DMS 273 (cell line): ENCODE data around the gene MPZL1.
"Not testable (repeated sequence)": the region's sequence is repeated elsewhere in the genome, so short reads cannot be mapped to it uniquely, and the experiment has no call there.

Source experiments
- DNase-seq: peaks from one replicate; lab custom pipeline; 2025; ENCODE audit not compliant: unreplicated experiment; lab: John Stamatoyannopoulos, UW

Gene MPZL1

GRCh38 chr1:167718914-167719691 lies 2.7 kb upstream of the MPZL1 start:
- no peak for DNase-seq

GRCh38 chr1:167719715-167720421 lies 1.9 kb upstream of the MPZL1 start:
- DNase-seq = not testable (repeated sequence)

- peak; percentile 59 for DNase-seq
Measured at GRCh38 chr1:167720965-167721616, 691 bp upstream of the MPZL1 start.

- DNase-seq = peak; percentile 82
Measured at GRCh38 chr1:167722152-167722869, 529 bp downstream of the MPZL1 start.

- peak; percentile 33 for DNase-seq
Measured at GRCh38 chr1:167722870-167723251, 1.1 kb downstream of the MPZL1 start.

- peak; percentile 30 for DNase-seq
Measured at GRCh38 chr1:167723707-167724323, 2.0 kb downstream of the MPZL1 start.

GRCh38 chr1:167726008-167726407 lies 4.2 kb downstream of the MPZL1 start:
- DNase-seq = no peak

GRCh38 chr1:167728818-167729410 lies 7.1 kb downstream of the MPZL1 start:
- no peak for DNase-seq

- no peak for DNase-seq
Measured at GRCh38 chr1:167734227-167734626, 12.4 kb downstream of the MPZL1 start.

GRCh38 chr1:167734841-167735240 lies 13.1 kb downstream of the MPZL1 start:
- no peak for DNase-seq

- DNase-seq = no peak
Measured at GRCh38 chr1:167737169-167737568, 15.4 kb downstream of the MPZL1 start.

GRCh38 chr1:167738158-167738557 lies 16.4 kb downstream of the MPZL1 start:
- DNase-seq = no peak

- no peak for DNase-seq
Measured at GRCh38 chr1:167739752-167740151, 18.0 kb downstream of the MPZL1 start.

- not testable (repeated sequence) for DNase-seq
Measured at GRCh38 chr1:167741103-167741502, 19.3 kb downstream of the MPZL1 start.

- not testable (repeated sequence) for DNase-seq
Measured at GRCh38 chr1:167742392-167743057, 20.7 kb downstream of the MPZL1 start.

GRCh38 chr1:167744901-167745300 lies 23.1 kb downstream of the MPZL1 start:
- DNase-seq = no peak

GRCh38 chr1:167746013-167746672 lies 24.4 kb downstream of the MPZL1 start:
- DNase-seq = no peak

- no peak for DNase-seq
Measured at GRCh38 chr1:167746988-167747655, 25.3 kb downstream of the MPZL1 start.

GRCh38 chr1:167747988-167748387 lies 26.2 kb downstream of the MPZL1 start:
- DNase-seq = no peak
